Astrocyte of the cerebellum (primary cell): ENCODE data around the gene OR2D3.

Experiments
- DNase-seq: peaks from one replicate; pipeline ENCODE4 v3.0.0-alpha.2; 2011; ENCODE audit warnings: low read depth
- H3K4me3 ChIP-seq: 2 replicates; pipeline ENCODE4 v1.5.1; 2011; ENCODE audit warnings: mild to moderate bottlenecking, low read depth, low read length, moderate library complexity
- CTCF ChIP-seq: IDR thresholded peaks from 2 replicates; pipeline ENCODE4 v1.5.1; 2012; ENCODE audit warnings: low read length, low read depth, moderate library complexity, mild to moderate bottlenecking; ENCODE audit errors: missing control alignments
- in situ Hi-C: cut with HindIII; loops from 2 replicates; pipeline ENCODE4 v1.10.0; 2017; ENCODE audit warnings: low sequenced_read_pairs

OR2D3 gene

GRCh38 chr11:6926208-6927029 is 5.6 kb downstream of the OR2D3 start, which contains the start of gene ZNF215:
ZNF215 (plus strand) TSS chr11:6926426; CDS start chr11:6932273, 5,847 bp downstream.
- peak; percentile 37 for DNase-seq
- peak within 1 kb of the TSS; percentile 87 for H3K4me3 ChIP-seq
- TF ChIP-seq CTCF, result no peak
- in situ Hi-C loops, result no loop called here

GRCh38 chr11:6927030-6927617 is 6.3 kb downstream of the OR2D3 start:
- no peak for TF ChIP-seq CTCF
- no peak for DNase-seq
- in situ Hi-C loops, result no loop called here
- H3K4me3 ChIP-seq, result peak overlapping the region; percentile 87

- no peak for TF ChIP-seq CTCF
- no peak overlapping the region for H3K4me3 ChIP-seq
- DNase-seq, result no peak
- in situ Hi-C loops, result no loop called here
Measured at GRCh38 chr11:6928916-6929315, 8.1 kb downstream of the OR2D3 start.

GRCh38 chr11:6931146-6931713 is 10.4 kb downstream of the OR2D3 start:
- TF ChIP-seq CTCF, result no peak
- DNase-seq, result no peak
- in situ Hi-C loops, result no loop called here
- H3K4me3 ChIP-seq, result no peak overlapping the region

- in situ Hi-C loops, result no loop called here
- DNase-seq, result no peak
- no peak for TF ChIP-seq CTCF
- H3K4me3 ChIP-seq, result no peak overlapping the region
Measured at GRCh38 chr11:6932145-6932544, 11.3 kb downstream of the OR2D3 start.

GRCh38 chr11:6941970-6942369 is 21.2 kb downstream of the OR2D3 start:
- H3K4me3 ChIP-seq, result no peak overlapping the region
- no peak for TF ChIP-seq CTCF
- no peak for DNase-seq
- in situ Hi-C loops, result no loop called here
